Measurements from ENCODE around the gene RB1. TPM values are rescaled to one million over a fixed set of nuclear protein-coding genes. Genes with fewer than 3 reads are reported as not detected.

The RB1 gene
- polyA plus RNA-seq, 3 donors, result 18.4 to 38.8 (median 29.9) TPM

GRCh38 chr13:48437371-48437770, 133.8 kb downstream of the RB1 start:
- no peak overlapping the region for H3K4me2 ChIP-seq (replicated peaks; ENCODE audit: extremely low read depth, low read length, poor library complexity, severe bottlenecking)
- peak overlapping the region in 2 of 7 donors; percentile 37 to 63 for H3K27ac Mint-ChIP-seq
- H3K79me2 ChIP-seq (ENCODE audit: insufficient read depth, low read length), result peaks cover 9% of the 10 kb centered on the region
- H3K9ac ChIP-seq (ENCODE audit: insufficient read depth, low read length, poor library complexity, severe bottlenecking), result no peak overlapping the region
- H3K27me3 Mint-ChIP-seq (ENCODE audit: low read depth in 3 of 3), result no peaks in the 10 kb centered on the region
- H3K4me1 ChIP-seq (ENCODE audit: control insufficient read depth in 1 of 2, insufficient read depth in 2 of 2, low read length in 2 of 2), result peaks cover 11 to 28% of the 10 kb centered on the region in 2 donors
- no peaks in the 10 kb centered on the region for H3K9me3 Mint-ChIP-seq
- H2AFZ ChIP-seq (ENCODE audit: insufficient read depth, low read depth, low read length, poor library complexity, severe bottlenecking), result no peak overlapping the region
- H3K4me3 ChIP-seq (replicated peaks in 1 of 3; ENCODE audit: low read depth in 2 of 3, low read length in 3 of 3), result no peak overlapping the region
- H4K20me1 ChIP-seq (ENCODE audit: insufficient read depth, low read length), result no peaks in the 10 kb centered on the region
- TF ChIP-seq CTCF (IDR thresholded peaks at IDR 0.05), result no peak
- intact Hi-C loops (cut with micrococcal nuclease), result no loop called here
- no peak overlapping the region for H3K4me3 Mint-ChIP-seq
- H3K9me3 ChIP-seq (replicated peaks in 1 of 2; ENCODE audit: control insufficient read depth in 1 of 2, insufficient read depth in 1 of 2, low read length in 2 of 2), result no peaks in the 10 kb centered on the region
- peaks cover 13 to 14% of the 10 kb centered on the region in 2 donors for H3K36me3 Mint-ChIP-seq
- H3K27ac ChIP-seq (ENCODE audit: low read depth in 1 of 2, low read length in 2 of 2), result peak overlapping the region in 1 of 2 donors; percentile 74
- DNase-seq, result no peak
- no peaks in the 10 kb centered on the region for H3K27me3 ChIP-seq (ENCODE audit: control insufficient read depth in 2 of 2, insufficient read depth in 2 of 2, low read length in 2 of 2)
- 76% methylated on average over 2 of the region's 3 CpGs for WGBS (ENCODE audit: insufficient coverage)
- peaks cover 0 to 4% of the 10 kb centered on the region in 2 donors for H3K36me3 ChIP-seq (replicated peaks in 1 of 2; ENCODE audit: control insufficient read depth in 1 of 2, insufficient read depth in 2 of 2, low read length in 2 of 2)
- peaks cover 26% of the 10 kb centered on the region for H3K4me1 Mint-ChIP-seq

- Histone ChIP-seq H3K9ac (ENCODE audit: insufficient read depth, low read length, poor library complexity, severe bottlenecking) (no peak overlapping the region), H2AFZ (ENCODE audit: insufficient read depth, low read depth, low read length, poor library complexity, severe bottlenecking) (no peak overlapping the region), H3K9me3 (replicated peaks in 1 of 2; ENCODE audit: control insufficient read depth in 1 of 2, insufficient read depth in 1 of 2, low read length in 2 of 2) (no peaks in the 10 kb centered on the region), H4K20me1 (ENCODE audit: insufficient read depth, low read length) (no peaks in the 10 kb centered on the region), H3K79me2 (ENCODE audit: insufficient read depth, low read length) (peaks cover 13% of the 10 kb centered on the region), H3K4me2 (replicated peaks; ENCODE audit: extremely low read depth, low read length, poor library complexity, severe bottlenecking) (no peak overlapping the region), H3K27me3 (ENCODE audit: control insufficient read depth in 2 of 2, insufficient read depth in 2 of 2, low read length in 2 of 2) (no peaks in the 10 kb centered on the region), H3K36me3 (replicated peaks in 1 of 2; ENCODE audit: control insufficient read depth in 1 of 2, insufficient read depth in 2 of 2, low read length in 2 of 2) (peaks cover 4 to 12% of the 10 kb centered on the region in 2 donors), H3K4me3 (replicated peaks in 1 of 3; ENCODE audit: low read depth in 2 of 3, low read length in 3 of 3) (no peak overlapping the region), H3K4me1 (ENCODE audit: control insufficient read depth in 1 of 2, insufficient read depth in 2 of 2, low read length in 2 of 2) (peaks cover 18 to 29% of the 10 kb centered on the region in 2 donors), H3K27ac (ENCODE audit: low read depth in 1 of 2, low read length in 2 of 2) (peak overlapping the region in 1 of 2 donors; percentile 22)
- no peaks in the 10 kb centered on the region for H3K9me3 Mint-ChIP-seq
- no peak for DNase-seq
- H3K4me1 Mint-ChIP-seq, result peaks cover 16% of the 10 kb centered on the region
- no peak for TF ChIP-seq CTCF (IDR thresholded peaks at IDR 0.05)
- no peak overlapping the region for H3K4me3 Mint-ChIP-seq
- intact Hi-C loops (cut with micrococcal nuclease), result loop anchor here in 1 of 2 donors (10.0 kb wide), 1 partner anchor 61 kb away; no protein-coding TSS in a partner anchor
- H3K36me3 Mint-ChIP-seq, result peaks cover 15 to 18% of the 10 kb centered on the region in 2 donors
- no peaks in the 10 kb centered on the region for H3K27me3 Mint-ChIP-seq (ENCODE audit: low read depth in 3 of 3)
- no CpG with 5 or more reads among the region's 1 CpG for WGBS (ENCODE audit: insufficient coverage)
- peak overlapping the region in 5 of 7 donors; percentile 0 to 51 (median 22) for H3K27ac Mint-ChIP-seq
Observed at GRCh38 chr13:48443442-48444208, 140.1 kb downstream of the RB1 start.
